IMR-90 (cell line): Measurements from ENCODE around the gene TNNI3K. TPM values are rescaled to one million over a fixed set of nuclear protein-coding genes. Genes with fewer than 3 reads are reported as not detected.

Experiments used
- ATAC-seq: fragments of 200-7000 bp; cut with Tn5 transposase; 2 replicates; pipeline ENCODE4 v1.9.1; 2020; ENCODE audit warnings: low read depth, mild to moderate bottlenecking, moderate library complexity
- BruUV-seq: library from RNA; stranded (reverse); fragments of 400-500 nt; replicated peaks from 2 replicates; lab custom pipeline; 2021; lab: Mats Ljungman, UMichigan
- CTCF ChIA-PET: fragments of 300-600 bp; formaldehyde crosslinking; extraction: SDS; loops from one replicate; lab custom pipeline; 2021; ENCODE audit warnings: antibody characterized with exemption; lab: Yijun Ruan, JAX
- POLR2A ChIA-PET: fragments of 300-600 bp; sonication (Branson Sonifier 250); formaldehyde crosslinking; loops from one replicate; lab custom pipeline; 2022; ENCODE audit warnings: antibody characterized with exemption; ENCODE audit not compliant: unreplicated experiment; lab: Charles Lee
- DNase-seq: peaks from one replicate; pipeline ENCODE4 v3.0.0; 2013
- H2AFZ ChIP-seq: replicated peaks from 2 replicates; pipeline ENCODE3; 2013; ENCODE audit warnings: low read length, mild to moderate bottlenecking; ENCODE audit not compliant: poor library complexity
- H2AK5ac ChIP-seq: 2 replicates; pipeline ENCODE4 v1.6.1; 2013; ENCODE audit warnings: low read depth, low read length, inconsistent platforms
- H2AK9ac ChIP-seq: replicated peaks from 2 replicates; pipeline ENCODE3; 2013; ENCODE audit warnings: mild to moderate bottlenecking, low read depth, low read length, moderate library complexity; ENCODE audit not compliant: poor library complexity
- H2BK120ac ChIP-seq: 2 replicates; pipeline ENCODE4 v1.6.1; 2013; ENCODE audit warnings: low read depth, low read length, inconsistent platforms
- H2BK15ac ChIP-seq: 3 replicates; pipeline ENCODE4 v1.6.1; 2013; ENCODE audit warnings: low read depth, low read length, inconsistent platforms
- H2BK20ac ChIP-seq: 2 replicates; pipeline ENCODE4 v1.6.1; 2013; ENCODE audit warnings: low read depth, mild to moderate bottlenecking, inconsistent platforms, low read length, moderate library complexity
- H2BK5ac ChIP-seq: 2 replicates; pipeline ENCODE4 v1.6.1; 2013; ENCODE audit warnings: mild to moderate bottlenecking, low read depth, low read length, inconsistent platforms; ENCODE audit not compliant: poor library complexity, severe bottlenecking
- H3K14ac ChIP-seq: replicated peaks from 2 replicates; pipeline ENCODE4 v1.6.1; 2013; ENCODE audit warnings: low read depth, low read length, inconsistent platforms
- H3K18ac ChIP-seq: 2 replicates; pipeline ENCODE4 v1.6.1; 2013; ENCODE audit warnings: low read depth, low read length, control low read depth
- H3K23ac ChIP-seq: 2 replicates; pipeline ENCODE4 v1.6.1; 2013; ENCODE audit warnings: low read depth, low read length, inconsistent platforms
- H3K27ac ChIP-seq: 2 replicates; pipeline ENCODE4 v1.5.1; 2013; ENCODE audit warnings: mild to moderate bottlenecking, control low read depth, low read length; ENCODE audit not compliant: insufficient read depth
- H3K27me3 ChIP-seq: 2 replicates; pipeline ENCODE4 v1.6.1; 2013; ENCODE audit warnings: low read length; ENCODE audit not compliant: control insufficient read depth, insufficient read depth
- H3K36me3 ChIP-seq: 2 replicates; pipeline ENCODE4 v1.6.1; 2013; ENCODE audit warnings: low read length, mixed read lengths; ENCODE audit not compliant: control insufficient read depth, insufficient read depth
- H3K4ac ChIP-seq: 2 replicates; pipeline ENCODE4 v1.6.1; 2013; ENCODE audit warnings: low read depth, low read length, inconsistent platforms
- H3K4me1 ChIP-seq: 2 replicates; pipeline ENCODE4 v1.6.1; 2013; ENCODE audit warnings: low read length, mixed read lengths; ENCODE audit not compliant: control insufficient read depth, insufficient read depth
- H3K4me2 ChIP-seq: 2 replicates; pipeline ENCODE4 v1.6.1; 2013; ENCODE audit warnings: low read depth, mild to moderate bottlenecking, control low read depth, low read length, moderate library complexity
- H3K4me3 ChIP-seq: 2 replicates; pipeline ENCODE4 v1.5.1; 2013; ENCODE audit warnings: low read depth, mild to moderate bottlenecking, control low read depth, low read length, moderate library complexity; ENCODE audit not compliant: insufficient read depth
- H3K56ac ChIP-seq: 2 replicates; pipeline ENCODE4 v1.6.1; 2013; ENCODE audit warnings: low read length, inconsistent platforms; ENCODE audit not compliant: insufficient read depth; ENCODE audit errors: extremely low read depth
- H3K79me1 ChIP-seq, 2 experiments: 2 replicates each; pipeline ENCODE4 v1.6.1; 2013; ENCODE audit warnings: low read length in 2 of 2, inconsistent platforms in 1 of 2, low read depth in 1 of 2
- H3K9ac ChIP-seq: 2 replicates; pipeline ENCODE4 v1.6.1; 2013; ENCODE audit warnings: low read depth, low read length, control low read depth
- H3K9me1 ChIP-seq: 2 replicates; pipeline ENCODE4 v1.6.1; 2013; ENCODE audit warnings: low read length, inconsistent platforms; ENCODE audit not compliant: insufficient read depth
- H3K9me3 ChIP-seq: 2 replicates; pipeline ENCODE4 v1.6.1; 2013; ENCODE audit warnings: low read length; ENCODE audit not compliant: control insufficient read depth, insufficient read depth
- H4K20me1 ChIP-seq: 2 replicates; pipeline ENCODE4 v1.6.1; 2013; ENCODE audit warnings: low read length, inconsistent platforms; ENCODE audit not compliant: insufficient read depth
- H4K5ac ChIP-seq: 2 replicates; pipeline ENCODE4 v1.6.1; 2013; ENCODE audit warnings: mild to moderate bottlenecking, low read depth, low read length, control low read depth
- H4K8ac ChIP-seq, 2 experiments: 2 replicates each; pipeline ENCODE4 v1.6.1; 2013; ENCODE audit warnings: low read depth in 2 of 2, low read length in 2 of 2, control low read depth in 1 of 2, inconsistent platforms in 1 of 2
- H4K91ac ChIP-seq: 2 replicates; pipeline ENCODE4 v1.6.1; 2013; ENCODE audit warnings: low read depth, low read length, inconsistent platforms; ENCODE audit not compliant: insufficient read depth
- CEBPB ChIP-seq: IDR thresholded peaks from 2 replicates; pipeline ENCODE4 v1.6.1; 2012; ENCODE audit warnings: low read depth, low read length, improper control_type of control experiment
- CHD1 ChIP-seq: IDR thresholded peaks from 2 replicates; pipeline ENCODE4 v1.6.1; 2012; ENCODE audit warnings: low read depth, low read length, improper control_type of control experiment
- FOS ChIP-seq: fragments of 150-350 bp; IDR thresholded peaks from 2 replicates; pipeline ENCODE4 v1.6.1; 2016; ENCODE audit warnings: low read depth, low read length
- MAFK ChIP-seq: IDR thresholded peaks from 2 replicates; pipeline ENCODE4 v1.6.1; 2012; ENCODE audit warnings: low read depth, low read length, improper control_type of control experiment
- MAZ ChIP-seq: IDR thresholded peaks from 2 replicates; pipeline ENCODE4 v1.6.1; 2012; ENCODE audit warnings: low read depth, mild to moderate bottlenecking, low read length, improper control_type of control experiment, moderate library complexity, borderline replicate concordance
- MXI1 ChIP-seq: IDR thresholded peaks from 2 replicates; pipeline ENCODE4 v1.6.1; 2012; ENCODE audit warnings: low read depth, mild to moderate bottlenecking, low read length, moderate library complexity, borderline replicate concordance
- NFE2L2 ChIP-seq: fragments of 150-350 bp; IDR thresholded peaks from 2 replicates; pipeline ENCODE4 v1.6.1; 2016; ENCODE audit warnings: low read depth, mild to moderate bottlenecking, low read length
- POLR2A ChIP-seq: IDR thresholded peaks from 2 replicates; pipeline ENCODE4 v1.6.1; 2012; ENCODE audit warnings: mild to moderate bottlenecking, low read depth, low read length
- RAD21 ChIP-seq: IDR thresholded peaks from 2 replicates; pipeline ENCODE4 v1.6.1; 2012; ENCODE audit warnings: low read length, improper control_type of control experiment
- RFX5 ChIP-seq: IDR thresholded peaks from 2 replicates; pipeline ENCODE4 v1.8.0; 2012; ENCODE audit warnings: low read depth, mild to moderate bottlenecking, low read length, moderate library complexity
- SMC3 ChIP-seq: fragments of 150-350 bp; IDR thresholded peaks from 2 replicates; pipeline ENCODE4 v1.6.1; 2016; ENCODE audit warnings: low read depth, mild to moderate bottlenecking, antibody characterized with exemption, low read length, moderate library complexity
- WGBS, 2 experiments: methylation state at CpG; one replicate each; pipeline versions ENCODE4 v1.1.5 to v1.1.7; 2013; ENCODE audit warnings: missing lambda C conversion rate in 2 of 2; ENCODE audit not compliant: insufficient read length in 1 of 2; ENCODE audit errors: extremely low coverage in 2 of 2; 5-methylcytosine and 5-hydroxymethylcytosine counted together
- dilution Hi-C: fragments of 300-500 bp; cut with HindIII; formaldehyde crosslinking; loops from one replicate; pipeline ENCODE4 v1.14.3; 2018; ENCODE audit warnings: low sequenced_read_pairs; ENCODE audit not compliant: unreplicated experiment
- in situ Hi-C: fragments of 300-500 bp; cut with MboI; formaldehyde crosslinking; loops from 3 replicates; pipeline ENCODE4 v1.14.3; 2019; ENCODE audit warnings: low sequenced_read_pairs, inconsistent platforms, mixed read lengths
- intact Hi-C: fragments of 100-400 bp; cut with micrococcal nuclease; formaldehyde crosslinking; loops from 2 replicates; pipeline ENCODE4 v1.10.0; 2022
- polyA plus RNA-seq, 3 experiments: library from polyadenylated mRNA; depleted of rRNA; stranded (reverse); fragments of >200 nt; gene quantifications; 2 replicates each; pipeline ENCODE4 v1.2.3, GENCODE V29; 2012; ENCODE audit warnings: low replicate concordance in 1 of 3
- total RNA-seq: library from RNA; depleted of rRNA; stranded (reverse); fragments of >200 nt; gene quantifications from 2 replicates; pipeline ENCODE4 v1.2.3, GENCODE V29; 2012
- TF ChIP-seq, protein P1 (sequence below): fragments of 150-350 bp; IDR thresholded peaks from 2 replicates; pipeline ENCODE4 v1.6.1; 2017; ENCODE audit warnings: mild to moderate bottlenecking, antibody characterized with exemption, low read length, low read depth
- TF ChIP-seq, protein P2 (sequence below): fragments of 150-350 bp; IDR thresholded peaks from 2 replicates; pipeline ENCODE4 v1.6.1; 2016; ENCODE audit warnings: low read depth, mild to moderate bottlenecking, low read length, moderate library complexity, borderline replicate concordance

The TNNI3K gene
- total and polyA plus RNA-seq, 2 of the 4 experiments (the other 2 are of a cell fraction): 0.90 to 1.3 TPM

- intact Hi-C loops: no loop called here
- no peak for ATAC-seq
- no peaks in the 10 kb centered on the region for H3K36me3 ChIP-seq
- no peaks in the 10 kb centered on the region for H3K79me1 ChIP-seq
- H3K23ac ChIP-seq: no peak overlapping the region
- DNase-seq: no peak
- dilution Hi-C loops: no loop called here
- H3K27me3 ChIP-seq: no peaks in the 10 kb centered on the region
- H3K4me3 ChIP-seq: no peak overlapping the region
- H2BK5ac ChIP-seq: no peak overlapping the region
- H3K27ac ChIP-seq: no peak overlapping the region
- H3K18ac ChIP-seq: no peak overlapping the region
- H3K56ac ChIP-seq: no peak overlapping the region
- H2AK9ac ChIP-seq: no peak overlapping the region
- no peak overlapping the region for H2AK5ac ChIP-seq
- H3K9me3 ChIP-seq: no peaks in the 10 kb centered on the region
- no peaks in the 10 kb centered on the region for H3K4me1 ChIP-seq
- BruUV-seq: no TSS peak
- H2AFZ ChIP-seq: no peak overlapping the region
- H3K14ac ChIP-seq: no peak overlapping the region
- H2BK120ac ChIP-seq: no peak overlapping the region
- in situ Hi-C loops: no loop called here
- no peak overlapping the region for H3K4ac ChIP-seq
- H4K5ac ChIP-seq: no peak overlapping the region
- CTCF ChIA-PET: no interaction called here
- no peaks in the 10 kb centered on the region for H4K20me1 ChIP-seq
- no peak overlapping the region for H4K91ac ChIP-seq
- no peak overlapping the region for H2BK15ac ChIP-seq
- POLR2A ChIA-PET: no interaction called here
- no peak overlapping the region for H3K4me2 ChIP-seq
- no peak overlapping the region for H3K9ac ChIP-seq
- H3K9me1 ChIP-seq: no peaks in the 10 kb centered on the region
- H4K8ac ChIP-seq: no peak overlapping the region
- 33% methylated on average over 1 of the region's 6 CpGs; no CpG with 5 or more reads in 1 of the 2 experiments for WGBS, 2 experiments
- no peak for TF ChIP-seq MAZ
- TF ChIP-seq, protein P1, sequence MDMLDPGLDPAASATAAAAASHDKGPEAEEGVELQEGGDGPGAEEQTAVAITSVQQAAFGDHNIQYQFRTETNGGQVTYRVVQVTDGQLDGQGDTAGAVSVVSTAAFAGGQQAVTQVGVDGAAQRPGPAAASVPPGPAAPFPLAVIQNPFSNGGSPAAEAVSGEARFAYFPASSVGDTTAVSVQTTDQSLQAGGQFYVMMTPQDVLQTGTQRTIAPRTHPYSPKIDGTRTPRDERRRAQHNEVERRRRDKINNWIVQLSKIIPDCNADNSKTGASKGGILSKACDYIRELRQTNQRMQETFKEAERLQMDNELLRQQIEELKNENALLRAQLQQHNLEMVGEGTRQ: no peak
- no peak for TF ChIP-seq MAFK
- TF ChIP-seq CHD1: no peak
- TF ChIP-seq FOS: no peak
- TF ChIP-seq POLR2A: no peak
- no peak for TF ChIP-seq MXI1
- TF ChIP-seq, protein P2, sequence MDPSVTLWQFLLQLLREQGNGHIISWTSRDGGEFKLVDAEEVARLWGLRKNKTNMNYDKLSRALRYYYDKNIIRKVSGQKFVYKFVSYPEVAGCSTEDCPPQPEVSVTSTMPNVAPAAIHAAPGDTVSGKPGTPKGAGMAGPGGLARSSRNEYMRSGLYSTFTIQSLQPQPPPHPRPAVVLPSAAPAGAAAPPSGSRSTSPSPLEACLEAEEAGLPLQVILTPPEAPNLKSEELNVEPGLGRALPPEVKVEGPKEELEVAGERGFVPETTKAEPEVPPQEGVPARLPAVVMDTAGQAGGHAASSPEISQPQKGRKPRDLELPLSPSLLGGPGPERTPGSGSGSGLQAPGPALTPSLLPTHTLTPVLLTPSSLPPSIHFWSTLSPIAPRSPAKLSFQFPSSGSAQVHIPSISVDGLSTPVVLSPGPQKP: no peak
- TF ChIP-seq CEBPB: no peak
- TF ChIP-seq SMC3: no peak
- TF ChIP-seq RAD21: no peak
- no peak for TF ChIP-seq NFE2L2
- TF ChIP-seq RFX5: no peak
- no peak overlapping the region for H2BK20ac ChIP-seq
Observed at GRCh38 chr1:74280642-74281396, 45.6 kb downstream of the TNNI3K start.
